ENCODE measurements around the gene COMMD6.

Gene COMMD6

DNA sequence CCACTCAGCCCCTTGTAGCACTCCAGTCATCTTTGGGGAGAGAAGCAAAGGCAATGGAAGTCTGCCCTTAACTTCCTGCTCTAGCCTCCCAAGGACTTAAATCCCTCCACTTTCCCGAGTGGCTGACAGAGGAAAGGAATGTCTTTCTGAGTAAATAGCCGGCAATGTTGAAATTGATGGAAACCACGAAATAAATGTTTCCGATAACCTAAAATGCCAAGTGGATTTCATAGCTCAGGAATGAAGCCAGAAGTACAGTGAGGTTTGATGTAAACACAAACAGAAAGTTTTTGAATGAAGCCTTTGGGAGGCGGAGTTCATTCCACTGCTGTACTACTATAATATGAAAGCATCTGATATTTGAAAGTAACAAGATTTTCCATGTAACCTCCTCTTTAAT lies 41.7 kb downstream of the COMMD6 start (continued):
- TF ChIP-seq, protein P1, sequence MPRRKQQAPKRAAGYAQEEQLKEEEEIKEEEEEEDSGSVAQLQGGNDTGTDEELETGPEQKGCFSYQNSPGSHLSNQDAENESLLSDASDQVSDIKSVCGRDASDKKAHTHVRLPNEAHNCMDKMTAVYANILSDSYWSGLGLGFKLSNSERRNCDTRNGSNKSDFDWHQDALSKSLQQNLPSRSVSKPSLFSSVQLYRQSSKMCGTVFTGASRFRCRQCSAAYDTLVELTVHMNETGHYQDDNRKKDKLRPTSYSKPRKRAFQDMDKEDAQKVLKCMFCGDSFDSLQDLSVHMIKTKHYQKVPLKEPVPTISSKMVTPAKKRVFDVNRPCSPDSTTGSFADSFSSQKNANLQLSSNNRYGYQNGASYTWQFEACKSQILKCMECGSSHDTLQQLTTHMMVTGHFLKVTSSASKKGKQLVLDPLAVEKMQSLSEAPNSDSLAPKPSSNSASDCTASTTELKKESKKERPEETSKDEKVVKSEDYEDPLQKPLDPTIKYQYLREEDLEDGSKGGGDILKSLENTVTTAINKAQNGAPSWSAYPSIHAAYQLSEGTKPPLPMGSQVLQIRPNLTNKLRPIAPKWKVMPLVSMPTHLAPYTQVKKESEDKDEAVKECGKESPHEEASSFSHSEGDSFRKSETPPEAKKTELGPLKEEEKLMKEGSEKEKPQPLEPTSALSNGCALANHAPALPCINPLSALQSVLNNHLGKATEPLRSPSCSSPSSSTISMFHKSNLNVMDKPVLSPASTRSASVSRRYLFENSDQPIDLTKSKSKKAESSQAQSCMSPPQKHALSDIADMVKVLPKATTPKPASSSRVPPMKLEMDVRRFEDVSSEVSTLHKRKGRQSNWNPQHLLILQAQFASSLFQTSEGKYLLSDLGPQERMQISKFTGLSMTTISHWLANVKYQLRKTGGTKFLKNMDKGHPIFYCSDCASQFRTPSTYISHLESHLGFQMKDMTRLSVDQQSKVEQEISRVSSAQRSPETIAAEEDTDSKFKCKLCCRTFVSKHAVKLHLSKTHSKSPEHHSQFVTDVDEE (CRISPR knock-in tag; IDR thresholded peaks at IDR 0.05), result no peak
- no peak for TF ChIP-seq ZC3H10 (CRISPR knock-in tag; IDR thresholded peaks at IDR 0.05)
- no peak for TF ChIP-seq TCF4 (CRISPR knock-in tag; IDR thresholded peaks at IDR 0.05; ENCODE audit: borderline replicate concordance)
- TF ChIP-seq ISL1 (CRISPR knock-in tag; IDR thresholded peaks at IDR 0.05), result no peak
- TF ChIP-seq ZNF8 (CRISPR knock-in tag; IDR thresholded peaks at IDR 0.05), result no peak

DNA sequence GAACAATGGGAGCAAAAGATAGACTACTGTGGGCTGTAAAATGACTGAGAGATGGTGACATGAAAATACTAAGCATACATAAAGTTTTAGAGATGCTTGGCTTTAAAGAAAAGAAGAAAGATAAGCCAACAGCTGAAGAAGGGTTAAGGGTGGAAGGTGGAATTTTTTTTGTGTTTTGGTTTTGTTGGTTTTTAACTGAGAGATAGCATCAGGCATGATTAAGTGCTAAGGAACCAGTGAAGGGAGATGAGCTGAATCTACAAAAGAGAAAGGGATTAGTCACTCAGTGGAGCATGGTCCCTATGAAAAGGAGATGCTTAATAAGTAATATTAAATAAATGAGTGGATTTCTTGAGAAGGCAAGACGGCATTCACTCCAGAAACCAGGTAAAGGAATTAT lies 43.1 kb downstream of the COMMD6 start:
- no peak for TF ChIP-seq ISL1 (CRISPR knock-in tag; IDR thresholded peaks at IDR 0.05)
- no peak for TF ChIP-seq RARB (CRISPR knock-in tag; IDR thresholded peaks at IDR 0.05)
- TF ChIP-seq PPARA (CRISPR knock-in tag; IDR thresholded peaks at IDR 0.05; ENCODE audit: borderline replicate concordance), result no peak
- TF ChIP-seq TOX (CRISPR knock-in tag; IDR thresholded peaks at IDR 0.05; ENCODE audit: borderline replicate concordance), result no peak
- no peak for TF ChIP-seq ZNF8 (CRISPR knock-in tag; IDR thresholded peaks at IDR 0.05)
- ATAC-seq, result no peak

DNA sequence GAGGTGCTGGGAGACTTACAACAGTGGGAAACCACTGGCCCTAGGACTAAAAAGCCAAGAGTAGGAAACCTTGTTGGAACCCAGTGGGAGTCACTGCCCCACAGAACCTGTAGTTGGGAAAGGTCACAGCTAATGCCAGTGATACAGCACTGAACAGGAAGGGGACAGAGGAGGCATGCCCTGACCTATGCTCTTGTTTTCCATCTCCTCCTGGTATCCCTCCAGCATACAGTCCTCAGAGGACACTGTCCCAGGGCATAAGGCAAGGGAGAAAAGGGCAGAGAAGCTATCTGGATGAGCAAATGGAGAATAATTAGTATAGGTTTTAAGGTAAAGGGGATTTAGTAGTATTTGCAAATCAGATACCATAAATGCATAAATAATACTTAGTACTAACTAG lies 44.5 kb downstream of the COMMD6 start:
- no peak for ATAC-seq
- TF ChIP-seq ZNF8 (CRISPR knock-in tag; IDR thresholded peaks at IDR 0.05), result no peak
- TF ChIP-seq, protein P1 (CRISPR knock-in tag; IDR thresholded peaks at IDR 0.05), result no peak

DNA sequence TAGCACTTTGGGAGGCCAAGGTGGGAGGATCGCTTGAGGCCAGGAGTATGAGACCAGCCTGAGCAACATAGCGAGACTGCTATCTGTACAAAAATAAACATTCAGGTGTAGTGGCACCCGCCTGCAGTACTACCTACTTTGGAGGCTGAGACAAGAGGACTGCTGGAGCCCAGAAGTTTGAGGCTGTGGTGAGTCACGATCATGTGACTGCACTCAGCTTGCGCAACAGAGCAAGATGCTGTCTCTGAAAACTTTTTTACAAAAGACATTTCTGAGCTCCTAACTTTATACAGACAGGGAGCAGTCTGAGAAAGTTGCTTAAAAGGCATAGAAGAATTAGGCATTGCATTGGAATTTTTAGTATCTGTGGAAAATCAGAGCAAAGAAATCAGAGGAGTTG lies 45.3 kb downstream of the COMMD6 start:
- ATAC-seq, result no peak
- no peak for TF ChIP-seq GLIS3 (CRISPR knock-in tag; IDR thresholded peaks at IDR 0.05)
- 0 out of 2 replicates have a peak, but pooled peaks have one; percentile 1 for TF ChIP-seq ISL1 (CRISPR knock-in tag; IDR thresholded peaks at IDR 0.05)
- TF ChIP-seq, protein P2, sequence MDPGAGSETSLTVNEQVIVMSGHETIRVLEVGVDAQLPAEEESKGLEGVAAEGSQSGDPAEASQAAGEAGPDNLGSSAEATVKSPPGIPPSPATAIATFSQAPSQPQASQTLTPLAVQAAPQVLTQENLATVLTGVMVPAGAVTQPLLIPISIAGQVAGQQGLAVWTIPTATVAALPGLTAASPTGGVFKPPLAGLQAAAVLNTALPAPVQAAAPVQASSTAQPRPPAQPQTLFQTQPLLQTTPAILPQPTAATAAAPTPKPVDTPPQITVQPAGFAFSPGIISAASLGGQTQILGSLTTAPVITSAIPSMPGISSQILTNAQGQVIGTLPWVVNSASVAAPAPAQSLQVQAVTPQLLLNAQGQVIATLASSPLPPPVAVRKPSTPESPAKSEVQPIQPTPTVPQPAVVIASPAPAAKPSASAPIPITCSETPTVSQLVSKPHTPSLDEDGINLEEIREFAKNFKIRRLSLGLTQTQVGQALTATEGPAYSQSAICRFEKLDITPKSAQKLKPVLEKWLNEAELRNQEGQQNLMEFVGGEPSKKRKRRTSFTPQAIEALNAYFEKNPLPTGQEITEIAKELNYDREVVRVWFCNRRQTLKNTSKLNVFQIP (CRISPR knock-in tag; IDR thresholded peaks at IDR 0.05; ENCODE audit: borderline replicate concordance, low read depth), result no peak
- TF ChIP-seq ZFP3 (CRISPR knock-in tag; IDR thresholded peaks at IDR 0.05), result no peak
- TF ChIP-seq, protein P3, sequence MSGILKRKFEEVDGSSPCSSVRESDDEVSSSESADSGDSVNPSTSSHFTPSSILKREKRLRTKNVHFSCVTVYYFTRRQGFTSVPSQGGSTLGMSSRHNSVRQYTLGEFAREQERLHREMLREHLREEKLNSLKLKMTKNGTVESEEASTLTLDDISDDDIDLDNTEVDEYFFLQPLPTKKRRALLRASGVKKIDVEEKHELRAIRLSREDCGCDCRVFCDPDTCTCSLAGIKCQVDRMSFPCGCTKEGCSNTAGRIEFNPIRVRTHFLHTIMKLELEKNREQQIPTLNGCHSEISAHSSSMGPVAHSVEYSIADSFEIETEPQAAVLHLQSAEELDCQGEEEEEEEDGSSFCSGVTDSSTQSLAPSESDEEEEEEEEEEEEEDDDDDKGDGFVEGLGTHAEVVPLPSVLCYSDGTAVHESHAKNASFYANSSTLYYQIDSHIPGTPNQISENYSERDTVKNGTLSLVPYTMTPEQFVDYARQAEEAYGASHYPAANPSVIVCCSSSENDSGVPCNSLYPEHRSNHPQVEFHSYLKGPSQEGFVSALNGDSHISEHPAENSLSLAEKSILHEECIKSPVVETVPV (CRISPR knock-in tag; IDR thresholded peaks at IDR 0.05), result no peak

DNA sequence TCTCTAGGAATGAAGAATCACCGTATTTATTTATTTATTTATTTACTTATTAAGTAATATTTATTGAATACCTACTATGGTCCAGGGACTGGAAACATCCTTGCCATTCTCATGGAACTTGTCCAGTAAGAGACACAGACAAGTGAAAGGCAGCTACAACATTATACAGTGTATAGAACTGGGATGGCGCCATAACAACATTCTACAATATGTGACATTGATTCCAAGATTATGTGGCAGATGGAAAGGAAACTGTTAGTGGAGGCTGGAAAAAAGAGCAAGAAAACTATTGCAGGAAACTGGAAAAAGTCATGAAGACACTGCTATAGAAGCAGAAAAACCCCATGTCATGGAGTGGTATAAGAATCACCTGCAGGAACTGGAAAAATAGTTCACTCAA lies 46.3 kb downstream of the COMMD6 start:
- ATAC-seq, result no peak
- TF ChIP-seq, protein P3 (CRISPR knock-in tag; IDR thresholded peaks at IDR 0.05), result no peak
- no peak for TF ChIP-seq GLIS3 (CRISPR knock-in tag; IDR thresholded peaks at IDR 0.05)
- TF ChIP-seq ZC3H10 (CRISPR knock-in tag; IDR thresholded peaks at IDR 0.05), result no peak
- TF ChIP-seq TCF4 (CRISPR knock-in tag; IDR thresholded peaks at IDR 0.05; ENCODE audit: borderline replicate concordance), result no peak
- TF ChIP-seq SNAI2 (CRISPR knock-in tag; IDR thresholded peaks at IDR 0.05), result no peak
- no peak for TF ChIP-seq ESRRG (CRISPR knock-in tag; IDR thresholded peaks at IDR 0.05)
- TF ChIP-seq TOX (CRISPR knock-in tag; IDR thresholded peaks at IDR 0.05; ENCODE audit: borderline replicate concordance), result no peak
- TF ChIP-seq CSDC2 (CRISPR knock-in tag; IDR thresholded peaks at IDR 0.05), result no peak
- no peak for TF ChIP-seq ZFP30 (CRISPR knock-in tag; IDR thresholded peaks at IDR 0.05)
- TF ChIP-seq PPARA (CRISPR knock-in tag; IDR thresholded peaks at IDR 0.05; ENCODE audit: borderline replicate concordance), result no peak
- no peak for TF ChIP-seq OSR1 (CRISPR knock-in tag; IDR thresholded peaks at IDR 0.05)
- TF ChIP-seq, protein P4, sequence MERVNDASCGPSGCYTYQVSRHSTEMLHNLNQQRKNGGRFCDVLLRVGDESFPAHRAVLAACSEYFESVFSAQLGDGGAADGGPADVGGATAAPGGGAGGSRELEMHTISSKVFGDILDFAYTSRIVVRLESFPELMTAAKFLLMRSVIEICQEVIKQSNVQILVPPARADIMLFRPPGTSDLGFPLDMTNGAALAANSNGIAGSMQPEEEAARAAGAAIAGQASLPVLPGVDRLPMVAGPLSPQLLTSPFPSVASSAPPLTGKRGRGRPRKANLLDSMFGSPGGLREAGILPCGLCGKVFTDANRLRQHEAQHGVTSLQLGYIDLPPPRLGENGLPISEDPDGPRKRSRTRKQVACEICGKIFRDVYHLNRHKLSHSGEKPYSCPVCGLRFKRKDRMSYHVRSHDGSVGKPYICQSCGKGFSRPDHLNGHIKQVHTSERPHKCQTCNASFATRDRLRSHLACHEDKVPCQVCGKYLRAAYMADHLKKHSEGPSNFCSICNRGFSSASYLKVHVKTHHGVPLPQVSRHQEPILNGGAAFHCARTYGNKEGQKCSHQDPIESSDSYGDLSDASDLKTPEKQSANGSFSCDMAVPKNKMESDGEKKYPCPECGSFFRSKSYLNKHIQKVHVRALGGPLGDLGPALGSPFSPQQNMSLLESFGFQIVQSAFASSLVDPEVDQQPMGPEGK (CRISPR knock-in tag; IDR thresholded peaks at IDR 0.05; ENCODE audit: borderline replicate concordance), result no peak
- no peak for TF ChIP-seq ISL1 (CRISPR knock-in tag; IDR thresholded peaks at IDR 0.05)
- no peak for TF ChIP-seq ZNF8 (CRISPR knock-in tag; IDR thresholded peaks at IDR 0.05)
- TF ChIP-seq, protein P5, sequence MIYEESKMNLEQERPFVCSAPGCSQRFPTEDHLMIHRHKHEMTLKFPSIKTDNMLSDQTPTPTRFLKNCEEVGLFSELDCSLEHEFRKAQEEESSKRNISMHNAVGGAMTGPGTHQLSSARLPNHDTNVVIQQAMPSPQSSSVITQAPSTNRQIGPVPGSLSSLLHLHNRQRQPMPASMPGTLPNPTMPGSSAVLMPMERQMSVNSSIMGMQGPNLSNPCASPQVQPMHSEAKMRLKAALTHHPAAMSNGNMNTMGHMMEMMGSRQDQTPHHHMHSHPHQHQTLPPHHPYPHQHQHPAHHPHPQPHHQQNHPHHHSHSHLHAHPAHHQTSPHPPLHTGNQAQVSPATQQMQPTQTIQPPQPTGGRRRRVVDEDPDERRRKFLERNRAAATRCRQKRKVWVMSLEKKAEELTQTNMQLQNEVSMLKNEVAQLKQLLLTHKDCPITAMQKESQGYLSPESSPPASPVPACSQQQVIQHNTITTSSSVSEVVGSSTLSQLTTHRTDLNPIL (CRISPR knock-in tag; IDR thresholded peaks at IDR 0.05; ENCODE audit: low read depth), result no peak

Data from SK-N-SH treated with all-trans-retinoic acid at 6 μM for 48 hours (cell line).